A549 (cell line): Measurements from ENCODE around the gene GPS2. TPM values are rescaled to one million over a fixed set of nuclear protein-coding genes. Genes with fewer than 3 reads are reported as not detected.

Experiments
- ATAC-seq, 2 experiments: fragments of 200-7000 bp in 1 of 2; fragments of >200 bp in 1 of 2; cut with Nextera tagmentation in 1 of 2; cut with Tn5 transposase in 1 of 2; 3 replicates each; pipeline versions ENCODE4 v1.8.0 to v1.9.1; 2018 to 2020; ENCODE audit warnings: mild to moderate bottlenecking in 1 of 2, moderate library complexity in 1 of 2
- CTCF ChIA-PET: fragments of 300-600 bp; sonication (Branson Sonifier 250); formaldehyde crosslinking; extraction: SDS; loops from one replicate; lab custom pipeline; 2021; ENCODE audit warnings: antibody characterized with exemption, inconsistent platforms; lab: Yijun Ruan, JAX
- POLR2A ChIA-PET: fragments of 350-600 bp; formaldehyde crosslinking; extraction: SDS; loops from one replicate; lab custom pipeline; 2021; ENCODE audit warnings: antibody characterized with exemption, inconsistent platforms; lab: Yijun Ruan, JAX
- DNase-seq, 2 experiments: peaks; one replicate each; pipeline versions ENCODE4 v3.0.0 to v3.0.0-alpha.2; 2011 to 2016; ENCODE audit warnings: low read depth in 1 of 2, low spot score in 1 of 2
- FAIRE-seq: peaks from 2 replicates; lab custom pipeline; 2011; peaks lifted over from hg19 to GRCh38; lab: Jason Lieb, UNC
- H3K27ac ChIP-seq, 2 experiments: fragments of >200 bp; sonication (Bioruptor Twin); formaldehyde crosslinking; 3 replicates each; pipeline ENCODE4 v1.5.1; 2016 to 2017
- H3K4me1 ChIP-seq: fragments of >200 bp; sonication (Bioruptor Twin); formaldehyde crosslinking; 3 replicates; pipeline ENCODE4 v1.6.1; 2016
- H3K4me2 ChIP-seq: fragments of >200 bp; sonication (Bioruptor Twin); formaldehyde crosslinking; 3 replicates; pipeline ENCODE4 v1.6.1; 2016
- H3K4me3 ChIP-seq: fragments of >200 bp; sonication (Bioruptor Twin); formaldehyde crosslinking; 3 replicates; pipeline ENCODE4 v1.5.1; 2016
- H3K9me3 ChIP-seq: fragments of >200 bp; sonication (Bioruptor Twin); formaldehyde crosslinking; 3 replicates; pipeline ENCODE4 v1.6.1; 2016
- BHLHE40 ChIP-seq: IDR thresholded peaks from 2 replicates; pipeline ENCODE4 v1.6.1; 2012; ENCODE audit warnings: low read depth, low read length, inconsistent platforms
- CBX2 ChIP-seq: fragments of 200-600 bp; sonication (generic); IDR thresholded peaks from 2 replicates; pipeline ENCODE4 v1.6.1; 2016; ENCODE audit warnings: low read depth, mild to moderate bottlenecking, borderline replicate concordance
- CBX8 ChIP-seq: fragments of 200-600 bp; sonication (generic); IDR thresholded peaks from 2 replicates; pipeline ENCODE4 v1.6.1; 2016
- EHF ChIP-seq: fragments of 250-450 bp; sonication (Bioruptor Pico); IDR thresholded peaks from 2 replicates; pipeline ENCODE4 v1.5.0; 2020; ENCODE audit warnings: mild to moderate bottlenecking
- ESRRA ChIP-seq: fragments of 150-350 bp; IDR thresholded peaks from 2 replicates; pipeline ENCODE4 v1.6.1; 2014; ENCODE audit warnings: mild to moderate bottlenecking, low read length, borderline replicate concordance
- FOSB ChIP-seq: fragments of 250-450 bp; sonication (Bioruptor Pico); IDR thresholded peaks from 2 replicates; pipeline ENCODE4 v1.5.0; 2020; ENCODE audit warnings: mild to moderate bottlenecking, moderate library complexity
- GATA3 ChIP-seq: IDR thresholded peaks from 2 replicates; pipeline ENCODE4 v1.6.1; 2012; ENCODE audit warnings: borderline replicate concordance
- HOXB5 ChIP-seq: fragments of 250-450 bp; sonication (Bioruptor Pico); IDR thresholded peaks from 2 replicates; pipeline ENCODE4 v1.5.0; 2020; ENCODE audit warnings: mild to moderate bottlenecking, moderate library complexity
- JUN ChIP-seq, 2 experiments: fragments of >200 bp; sonication (Bioruptor Twin); formaldehyde crosslinking; IDR thresholded peaks; 2 replicates in 1 of 2; 3 replicates in 1 of 2; pipeline ENCODE4 v1.6.1; 2016 to 2017
- JUNB ChIP-seq: fragments of >200 bp; sonication (Bioruptor Twin); formaldehyde crosslinking; IDR thresholded peaks from 2 replicates; pipeline ENCODE4 v1.6.1; 2016
- KDM1A ChIP-seq: fragments of 200-600 bp; sonication (generic); IDR thresholded peaks from 2 replicates; pipeline ENCODE4 v1.6.1; 2016; ENCODE audit warnings: low read depth, mild to moderate bottlenecking
- NFE2L2 ChIP-seq: fragments of 150-350 bp; conservative IDR thresholded peaks from 2 replicates; pipeline ENCODE4 v1.6.1; 2014; ENCODE audit warnings: low read length
- PHF8 ChIP-seq: fragments of 200-600 bp; sonication (generic); IDR thresholded peaks from 2 replicates; pipeline ENCODE4 v1.6.1; 2016; ENCODE audit warnings: low read depth, mild to moderate bottlenecking, antibody characterized with exemption, moderate library complexity, borderline replicate concordance
- POLR2A ChIP-seq: IDR thresholded peaks from 2 replicates; pipeline ENCODE4 v1.6.1; 2012; ENCODE audit warnings: mild to moderate bottlenecking, low read length
- RARB ChIP-seq: fragments of 250-450 bp; sonication (Bioruptor Pico); IDR thresholded peaks from 2 replicates; pipeline ENCODE4 v1.8.0; 2021; ENCODE audit warnings: mild to moderate bottlenecking, moderate library complexity
- TFCP2L1 ChIP-seq: fragments of 250-450 bp; sonication (Bioruptor Pico); IDR thresholded peaks from 2 replicates; pipeline ENCODE4 v1.5.0; 2021; ENCODE audit warnings: mild to moderate bottlenecking
- ZFP36 ChIP-seq: fragments of 450-650 bp; IDR thresholded peaks from 2 replicates; pipeline ENCODE4 v1.6.1; 2014; ENCODE audit warnings: borderline replicate concordance; ENCODE audit not compliant: partially characterized antibody
- WGBS: methylation state at CpG from one replicate; pipeline ENCODE4 v1.1.6; 2017; ENCODE audit errors: missing lambda C conversion rate; 5-methylcytosine and 5-hydroxymethylcytosine counted together
- polyA plus RNA-seq, 4 experiments: library from polyadenylated mRNA; depleted of rRNA in 3 of 4; stranded (reverse); fragments of >200 nt; fragmentation: RNase III in 1 of 4; extraction: RNeasy Plus Mini Kit Qiagen cat#74134 plus additional on column Dnase treatment in 1 of 4; gene quantifications; 2 replicates in 3 of 4; 3 replicates in 1 of 4; pipeline ENCODE4 v1.2.3, GENCODE V29; 2011 to 2017
- TF ChIP-seq, protein P1 (sequence below): fragments of 250-450 bp; sonication (Bioruptor Pico); IDR thresholded peaks from 2 replicates; pipeline ENCODE4 v1.5.0; 2021; ENCODE audit warnings: mild to moderate bottlenecking, moderate library complexity, borderline replicate concordance
- TF ChIP-seq, protein P2 (sequence below): fragments of 150-350 bp; IDR thresholded peaks from 2 replicates; pipeline ENCODE4 v1.6.1; 2014; ENCODE audit warnings: low read depth, mild to moderate bottlenecking, low read length
- TF ChIP-seq, protein P3 (sequence below): fragments of >200 bp; sonication (Bioruptor Twin); formaldehyde crosslinking; IDR thresholded peaks from 3 replicates; pipeline ENCODE4 v1.5.1; 2016
- TF ChIP-seq, protein P4 (sequence below): IDR thresholded peaks from 2 replicates; pipeline ENCODE4 v1.6.1; 2012

The GPS2 gene
- polyA plus RNA-seq, 2 of the 4 experiments (the other 2 are of a cell fraction) = 61.7 to 158 TPM

DNA sequence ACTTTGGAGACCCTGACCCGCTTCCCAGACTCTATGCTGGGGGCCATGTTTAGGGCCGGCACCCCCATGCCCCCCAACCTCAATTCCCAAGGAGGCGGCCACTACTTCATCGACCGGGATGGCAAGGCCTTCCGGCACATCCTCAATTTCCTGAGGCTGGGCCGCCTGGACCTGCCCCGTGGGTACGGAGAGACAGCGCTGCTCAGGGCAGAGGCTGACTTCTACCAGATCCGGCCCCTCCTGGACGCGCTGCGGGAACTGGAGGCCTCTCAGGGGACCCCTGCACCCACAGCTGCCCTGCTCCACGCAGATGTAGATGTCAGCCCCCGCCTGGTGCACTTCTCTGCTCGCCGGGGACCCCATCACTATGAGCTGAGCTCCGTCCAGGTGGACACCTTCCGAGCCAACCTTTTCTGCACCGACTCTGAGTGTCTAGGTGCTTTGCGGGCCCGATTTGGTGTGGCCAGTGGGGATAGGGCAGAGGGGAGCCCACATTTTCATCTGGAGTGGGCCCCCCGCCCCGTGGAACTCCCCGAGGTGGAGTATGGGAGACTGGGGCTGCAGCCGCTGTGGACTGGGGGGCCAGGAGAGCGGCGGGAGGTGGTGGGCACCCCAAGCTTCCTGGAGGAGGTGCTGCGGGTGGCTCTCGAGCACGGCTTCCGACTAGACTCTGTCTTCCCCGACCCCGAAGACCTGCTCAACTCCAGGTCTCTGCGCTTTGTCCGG lies 37.9 kb upstream of the GPS2 start (continued):
- TF ChIP-seq, protein P1, sequence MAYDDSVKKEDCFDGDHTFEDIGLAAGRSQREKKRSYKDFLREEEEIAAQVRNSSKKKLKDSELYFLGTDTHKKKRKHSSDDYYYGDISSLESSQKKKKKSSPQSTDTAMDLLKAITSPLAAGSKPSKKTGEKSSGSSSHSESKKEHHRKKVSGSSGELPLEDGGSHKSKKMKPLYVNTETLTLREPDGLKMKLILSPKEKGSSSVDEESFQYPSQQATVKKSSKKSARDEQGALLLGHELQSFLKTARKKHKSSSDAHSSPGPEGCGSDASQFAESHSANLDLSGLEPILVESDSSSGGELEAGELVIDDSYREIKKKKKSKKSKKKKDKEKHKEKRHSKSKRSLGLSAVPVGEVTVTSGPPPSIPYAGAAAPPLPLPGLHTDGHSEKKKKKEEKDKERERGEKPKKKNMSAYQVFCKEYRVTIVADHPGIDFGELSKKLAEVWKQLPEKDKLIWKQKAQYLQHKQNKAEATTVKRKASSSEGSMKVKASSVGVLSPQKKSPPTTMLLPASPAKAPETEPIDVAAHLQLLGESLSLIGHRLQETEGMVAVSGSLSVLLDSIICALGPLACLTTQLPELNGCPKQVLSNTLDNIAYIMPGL (CRISPR knock-in tag) = no peak
- no peak for TF ChIP-seq NFE2L2
- TF ChIP-seq RARB (CRISPR knock-in tag) = no peak
- TF ChIP-seq ESRRA = no peak

DNA sequence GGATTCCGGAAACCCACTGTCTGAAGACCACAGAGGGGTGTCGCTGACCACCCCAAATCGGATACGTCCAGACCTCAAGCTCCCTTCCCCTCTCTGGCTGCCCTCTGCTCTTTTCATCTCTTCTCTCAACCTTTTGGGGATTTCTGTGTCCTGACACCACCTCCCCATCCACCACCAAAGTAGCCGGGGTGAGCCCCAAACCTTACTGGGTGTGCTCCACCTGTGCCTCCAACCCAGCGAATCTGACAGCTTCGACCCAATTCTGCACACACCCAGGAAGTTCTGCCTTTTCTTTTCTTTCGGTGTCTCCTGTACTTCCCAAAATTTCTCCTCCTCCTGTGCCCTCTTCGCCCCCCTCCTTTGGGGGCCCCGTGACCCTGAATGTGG lies 37.3 kb upstream of the GPS2 start:
- ATAC-seq (no peak), DNase-seq (no peak), FAIRE-seq (no peak)
- POLR2A ChIA-PET = interaction anchor here (1.3 to 3.9 kb wide), 3 partner anchors 42 to 51 kb away, joined by 3 to 25 read pairs (median 4); partner anchors contain the start of genes PLSCR3 and TMEM256
- CTCF ChIA-PET = interaction anchor here (0.6 to 6.6 kb wide), 18 partner anchors 9 to 208 kb away, joined by 3 to 232 read pairs (median 6); partner anchors contain the start of genes ACAP1, FGF11, PLSCR3 and SENP3
- peak overlapping the region; percentile 90 for H3K4me2 ChIP-seq
- H3K27ac ChIP-seq = peak overlapping the region; percentile 92 to 96
- peaks cover 52% of the 10 kb centered on the region for H3K4me1 ChIP-seq
- no peak for TF ChIP-seq CBX8
- no peak for TF ChIP-seq HOXB5 (CRISPR knock-in tag)
- TF ChIP-seq, protein P2, sequence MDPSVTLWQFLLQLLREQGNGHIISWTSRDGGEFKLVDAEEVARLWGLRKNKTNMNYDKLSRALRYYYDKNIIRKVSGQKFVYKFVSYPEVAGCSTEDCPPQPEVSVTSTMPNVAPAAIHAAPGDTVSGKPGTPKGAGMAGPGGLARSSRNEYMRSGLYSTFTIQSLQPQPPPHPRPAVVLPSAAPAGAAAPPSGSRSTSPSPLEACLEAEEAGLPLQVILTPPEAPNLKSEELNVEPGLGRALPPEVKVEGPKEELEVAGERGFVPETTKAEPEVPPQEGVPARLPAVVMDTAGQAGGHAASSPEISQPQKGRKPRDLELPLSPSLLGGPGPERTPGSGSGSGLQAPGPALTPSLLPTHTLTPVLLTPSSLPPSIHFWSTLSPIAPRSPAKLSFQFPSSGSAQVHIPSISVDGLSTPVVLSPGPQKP = no peak
- no peak for TF ChIP-seq NFE2L2
- no peak for TF ChIP-seq ZFP36
- no peak for TF ChIP-seq GATA3
- TF ChIP-seq, protein P3, sequence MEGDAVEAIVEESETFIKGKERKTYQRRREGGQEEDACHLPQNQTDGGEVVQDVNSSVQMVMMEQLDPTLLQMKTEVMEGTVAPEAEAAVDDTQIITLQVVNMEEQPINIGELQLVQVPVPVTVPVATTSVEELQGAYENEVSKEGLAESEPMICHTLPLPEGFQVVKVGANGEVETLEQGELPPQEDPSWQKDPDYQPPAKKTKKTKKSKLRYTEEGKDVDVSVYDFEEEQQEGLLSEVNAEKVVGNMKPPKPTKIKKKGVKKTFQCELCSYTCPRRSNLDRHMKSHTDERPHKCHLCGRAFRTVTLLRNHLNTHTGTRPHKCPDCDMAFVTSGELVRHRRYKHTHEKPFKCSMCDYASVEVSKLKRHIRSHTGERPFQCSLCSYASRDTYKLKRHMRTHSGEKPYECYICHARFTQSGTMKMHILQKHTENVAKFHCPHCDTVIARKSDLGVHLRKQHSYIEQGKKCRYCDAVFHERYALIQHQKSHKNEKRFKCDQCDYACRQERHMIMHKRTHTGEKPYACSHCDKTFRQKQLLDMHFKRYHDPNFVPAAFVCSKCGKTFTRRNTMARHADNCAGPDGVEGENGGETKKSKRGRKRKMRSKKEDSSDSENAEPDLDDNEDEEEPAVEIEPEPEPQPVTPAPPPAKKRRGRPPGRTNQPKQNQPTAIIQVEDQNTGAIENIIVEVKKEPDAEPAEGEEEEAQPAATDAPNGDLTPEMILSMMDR = no peak; the same call in 2 of the 3 replicates
- no peak for TF ChIP-seq EHF (CRISPR knock-in tag)
- H3K9me3 ChIP-seq = no peaks in the 10 kb centered on the region
- peak overlapping the region; percentile 70 for H3K4me3 ChIP-seq
- 46% methylated on average over 10 of the region's 10 CpGs for WGBS

DNA sequence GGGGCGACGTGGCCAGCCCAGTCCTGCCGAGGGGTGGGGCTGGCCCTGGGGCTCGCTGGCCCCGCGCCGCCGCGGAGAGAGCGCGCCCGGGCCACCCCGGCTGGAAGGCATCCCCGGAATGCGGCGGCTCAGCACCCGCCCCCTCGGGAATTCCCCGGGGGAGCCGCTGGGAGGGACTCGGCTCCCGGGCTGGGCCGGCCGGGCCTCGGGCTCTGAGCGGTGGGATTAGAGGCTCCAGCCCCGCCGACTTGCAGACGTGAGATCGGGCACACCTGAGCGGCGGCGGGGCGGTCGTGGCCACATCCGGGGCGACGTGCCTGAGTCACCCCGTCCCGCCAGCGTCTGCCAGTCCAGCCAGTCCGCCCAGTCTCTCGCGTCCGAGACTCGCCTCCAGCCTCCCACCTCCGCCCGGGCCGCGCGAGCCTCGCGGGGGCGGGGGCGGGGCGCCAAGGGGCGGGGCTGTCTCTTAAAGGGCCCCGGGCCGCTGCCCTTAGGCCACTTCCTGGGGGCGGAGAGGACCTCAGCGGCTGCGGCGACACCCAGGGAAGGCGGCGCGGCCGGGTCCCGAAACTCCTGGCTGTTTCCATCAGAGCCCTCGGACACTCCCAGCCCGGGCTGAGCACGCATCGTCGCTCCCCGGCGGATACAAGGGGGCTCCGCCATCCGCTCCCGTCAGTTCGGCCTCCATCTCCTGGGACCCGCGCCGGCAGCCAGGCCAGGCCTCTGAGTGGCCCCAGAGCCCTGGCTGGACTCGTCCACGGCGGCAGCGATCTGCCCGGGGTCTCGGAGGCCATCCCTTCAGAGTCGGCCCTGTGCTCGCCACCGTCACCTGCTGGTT lies 36.7 kb upstream of the GPS2 start, which contains the start of gene KCTD11:
Gene KCTD11, plus strand, starts transcription at position 498 of the 838 bp plus-strand sequence.
- peak; percentile 57 to 79 for ATAC-seq
- Histone ChIP-seq H3K4me2 (peak within 1 kb of the TSS; percentile 90), H3K4me1 (peaks cover 52% of the 10 kb centered on the region), H3K9me3 (no peaks in the 10 kb centered on the region), H3K4me3 (peak within 1 kb of the TSS; percentile 70), H3K27ac (peak within 1 kb of the TSS; percentile 92 to 96)
- 0% methylated on average over 26 of the region's 91 CpGs for WGBS
- FAIRE-seq = no peak
- ChIA-PET CTCF (interaction anchor here (0.6 to 18.5 kb wide), 21 partner anchors 8 to 543 kb away, joined by 3 to 433 read pairs (median 8); partner anchors contain the start of genes ACAP1, FGF11, NEURL4 and PLSCR3), POLR2A (interaction anchor here (0.7 to 1.5 kb wide), 8 partner anchors 15 to 335 kb away, joined by 3 to 7 read pairs (median 3); partner anchors contain the start of genes MPDU1, NEURL4, PLSCR3 and SLC16A13)
- DNase-seq = peak; percentile 91 to 96
- TF ChIP-seq, protein P1 (CRISPR knock-in tag) = peak; percentile 68; the same call in 1 of the 2 replicates
- TF ChIP-seq PHF8 (peak; percentile 49; the same call in 1 of the 2 replicates), JUNB (peak; percentile 26; the same call in 1 of the 2 replicates), POLR2A (peak; percentile 69), KDM1A (no peak), BHLHE40 (no peak), FOSB (CRISPR knock-in tag) (no peak), CBX2 (no peak), TFCP2L1 (CRISPR knock-in tag) (0 out of 2 replicates have a peak, but pooled peaks have one; percentile 40), JUN (IDR thresholded peaks at IDR 0.05) (peak; percentile 92 to 96)
- TF ChIP-seq, protein P3 = peak; percentile 60
- TF ChIP-seq, protein P4, sequence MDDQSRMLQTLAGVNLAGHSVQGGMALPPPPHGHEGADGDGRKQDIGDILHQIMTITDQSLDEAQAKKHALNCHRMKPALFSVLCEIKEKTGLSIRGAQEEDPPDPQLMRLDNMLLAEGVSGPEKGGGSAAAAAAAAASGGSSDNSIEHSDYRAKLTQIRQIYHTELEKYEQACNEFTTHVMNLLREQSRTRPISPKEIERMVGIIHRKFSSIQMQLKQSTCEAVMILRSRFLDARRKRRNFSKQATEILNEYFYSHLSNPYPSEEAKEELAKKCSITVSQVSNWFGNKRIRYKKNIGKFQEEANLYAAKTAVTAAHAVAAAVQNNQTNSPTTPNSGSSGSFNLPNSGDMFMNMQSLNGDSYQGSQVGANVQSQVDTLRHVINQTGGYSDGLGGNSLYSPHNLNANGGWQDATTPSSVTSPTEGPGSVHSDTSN = peak; percentile 50; the same call in 1 of the 2 replicates
